A204.1 (cell line): ENCODE measurements around the gene AQP5.
"Not testable (repeated sequence)": the region's sequence is repeated elsewhere in the genome, so short reads cannot be mapped to it uniquely, and the experiment has no call there.

Experiments
- FAIRE-seq: peaks from 2 replicates; lab custom pipeline; 2012; peaks lifted over from hg19 to GRCh38; lab: Jason Lieb, UNC

AQP5 gene

GRCh38 chr12:49980501-49981349 lies 19.1 kb downstream of the AQP5 start:
- FAIRE-seq, result no peak

- FAIRE-seq, result no peak
Observed at GRCh38 chr12:49982246-49983087, 20.8 kb downstream of the AQP5 start.

GRCh38 chr12:49983892-49984291 lies 22.2 kb downstream of the AQP5 start:
- no peak for FAIRE-seq

- FAIRE-seq, result no peak
Observed at GRCh38 chr12:49984476-49985359, 23.0 kb downstream of the AQP5 start.

GRCh38 chr12:49985981-49986380 lies 24.3 kb downstream of the AQP5 start:
- no peak for FAIRE-seq

GRCh38 chr12:49986476-49986875 lies 24.8 kb downstream of the AQP5 start:
- not testable (repeated sequence) for FAIRE-seq

GRCh38 chr12:49987625-49988303 lies 26.1 kb downstream of the AQP5 start:
- FAIRE-seq, result no peak

- not testable (repeated sequence) for FAIRE-seq
Observed at GRCh38 chr12:49989400-49989799, 27.7 kb downstream of the AQP5 start.

GRCh38 chr12:49990273-49990672 lies 28.6 kb downstream of the AQP5 start:
- FAIRE-seq, result no peak

- no peak for FAIRE-seq
Observed at GRCh38 chr12:49998453-49998852, 36.8 kb downstream of the AQP5 start.

- FAIRE-seq, result no peak
Observed at GRCh38 chr12:50003595-50003994, 41.9 kb downstream of the AQP5 start.

GRCh38 chr12:50004696-50005095 lies 43.0 kb downstream of the AQP5 start:
- FAIRE-seq, result no peak

- no peak for FAIRE-seq
Observed at GRCh38 chr12:50005175-50005574, 43.5 kb downstream of the AQP5 start.

- no peak for FAIRE-seq
Observed at GRCh38 chr12:50006280-50006679, 44.6 kb downstream of the AQP5 start.

- FAIRE-seq, result no peak
Observed at GRCh38 chr12:50006754-50007442, 45.2 kb downstream of the AQP5 start.

- FAIRE-seq, result no peak
Observed at GRCh38 chr12:50013361-50014147, 51.9 kb downstream of the AQP5 start.

GRCh38 chr12:50014342-50014741 lies 52.7 kb downstream of the AQP5 start:
- no peak for FAIRE-seq
